GM18519 (cell line): ENCODE measurements around the gene TMEM82.

Source experiments
- ATAC-seq: cut with Tn5 transposase; IDR thresholded peaks from one replicate; pipeline ENCODE4 v1.9.1; 2021; ENCODE audit warnings: mild to moderate bottlenecking, moderate library complexity; ENCODE audit not compliant: unreplicated experiment, low FRiP score

The TMEM82 gene

DNA sequence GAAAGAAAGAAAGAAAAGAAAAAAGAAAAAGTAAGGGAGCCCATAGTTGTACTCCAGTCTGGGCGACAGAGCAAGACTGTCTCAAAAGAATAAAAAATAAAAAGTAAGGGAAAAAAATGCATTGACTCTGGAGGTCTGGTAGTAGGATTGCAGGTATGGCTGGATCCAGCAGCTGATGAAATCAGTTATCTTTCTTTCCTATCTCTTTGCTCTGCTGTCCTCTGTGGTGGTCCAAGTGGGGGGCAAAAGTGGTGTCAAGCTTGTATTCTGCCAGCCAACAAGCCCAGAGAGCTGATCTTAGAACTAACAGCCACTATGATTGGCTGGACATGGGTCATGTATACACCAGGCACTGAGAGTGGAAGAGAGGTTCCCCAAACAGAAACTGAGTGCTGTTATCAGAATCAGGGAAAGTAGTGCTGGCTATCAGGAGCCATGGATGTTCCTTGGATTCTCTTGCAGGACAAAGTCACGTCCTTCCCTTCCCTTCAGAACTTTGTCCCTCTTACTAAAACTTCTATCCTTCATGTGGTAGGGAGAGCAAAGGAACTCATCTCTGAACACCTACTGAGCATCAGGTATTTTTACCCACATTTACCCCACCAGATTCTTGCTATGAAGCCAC, 12.8 kb downstream of the TMEM82 start:
- no peak for ATAC-seq

GRCh38 chr1:15755646-15756040, 13.3 kb downstream of the TMEM82 start:
- ATAC-seq: no peak

- ATAC-seq: no peak
Observed at GRCh38 chr1:15756143-15757015, 14.1 kb downstream of the TMEM82 start.

DNA sequence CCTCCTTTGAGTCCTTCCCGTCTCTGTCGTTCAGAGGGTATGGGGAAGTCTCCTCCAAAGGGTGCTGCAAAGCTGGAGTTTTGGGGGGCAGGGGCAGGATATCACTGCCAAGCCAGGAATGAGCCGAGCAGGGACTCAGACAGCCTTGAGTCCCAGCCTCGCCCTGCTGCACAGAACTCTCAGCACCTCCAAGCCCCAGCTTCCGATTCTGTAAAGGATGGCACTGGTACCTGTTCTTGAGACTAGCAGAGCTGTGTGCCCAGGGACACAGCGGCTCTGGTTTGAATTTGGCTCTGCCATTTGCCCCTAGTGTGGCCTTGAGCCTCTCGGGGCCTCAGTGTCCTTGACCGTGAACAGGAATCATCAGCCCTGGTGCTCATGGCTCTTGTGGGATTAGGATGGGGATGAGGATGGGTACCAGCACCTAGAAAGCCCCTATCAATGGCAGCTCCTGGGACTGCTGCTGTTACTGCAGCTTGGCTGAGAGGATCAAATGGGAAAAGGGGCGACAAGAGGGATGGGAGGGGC, 14.8 kb downstream of the TMEM82 start:
- no peak for ATAC-seq

- no peak for ATAC-seq
Observed at GRCh38 chr1:15757575-15758342, 15.5 kb downstream of the TMEM82 start.

GRCh38 chr1:15758343-15758931, 16.1 kb downstream of the TMEM82 start, which contains the start of gene FBLIM1:
Gene FBLIM1 (plus strand): TSS chr1:15758795. CDS start chr1:15764984, 6,189 bp downstream.
- ATAC-seq: no peak

GRCh38 chr1:15758953-15759661, 16.8 kb downstream of the TMEM82 start:
- no peak for ATAC-seq

DNA sequence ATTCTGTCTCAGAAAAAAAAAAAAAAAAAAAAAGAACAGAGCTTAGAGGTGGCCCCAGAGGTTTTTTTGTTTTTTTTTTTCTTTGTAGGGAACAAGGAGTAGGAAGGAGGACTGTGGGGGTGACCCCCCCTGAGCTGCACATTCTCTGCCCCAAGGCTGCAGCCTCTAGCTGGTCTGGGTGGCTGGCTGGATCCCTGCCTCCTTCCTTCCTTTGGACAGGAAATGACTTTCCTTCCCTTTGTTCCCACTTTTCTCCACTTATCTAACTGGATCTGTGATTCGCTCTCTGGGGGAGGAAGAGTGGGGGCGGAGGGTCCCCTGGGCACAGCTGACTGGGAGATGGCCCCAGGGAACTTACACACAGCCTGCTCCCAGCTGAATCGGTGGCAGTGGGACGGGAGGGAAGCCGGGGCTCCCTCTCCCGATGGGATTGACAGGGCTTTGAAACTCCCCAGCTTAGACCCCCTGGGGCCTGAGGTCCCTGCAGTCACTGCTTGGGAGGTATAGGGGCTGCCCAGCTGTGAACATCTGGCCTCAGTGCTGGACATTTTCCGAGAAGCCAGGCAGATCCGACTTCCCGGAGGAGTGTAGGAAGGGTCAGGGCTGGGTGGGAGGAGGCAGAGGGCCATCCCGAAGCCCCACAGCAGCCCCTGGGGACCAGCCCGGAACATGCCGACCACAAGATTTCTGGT, 18.4 kb downstream of the TMEM82 start:
- no peak for ATAC-seq

GRCh38 chr1:15761366-15762128, 19.2 kb downstream of the TMEM82 start:
- no peak for ATAC-seq

DNA sequence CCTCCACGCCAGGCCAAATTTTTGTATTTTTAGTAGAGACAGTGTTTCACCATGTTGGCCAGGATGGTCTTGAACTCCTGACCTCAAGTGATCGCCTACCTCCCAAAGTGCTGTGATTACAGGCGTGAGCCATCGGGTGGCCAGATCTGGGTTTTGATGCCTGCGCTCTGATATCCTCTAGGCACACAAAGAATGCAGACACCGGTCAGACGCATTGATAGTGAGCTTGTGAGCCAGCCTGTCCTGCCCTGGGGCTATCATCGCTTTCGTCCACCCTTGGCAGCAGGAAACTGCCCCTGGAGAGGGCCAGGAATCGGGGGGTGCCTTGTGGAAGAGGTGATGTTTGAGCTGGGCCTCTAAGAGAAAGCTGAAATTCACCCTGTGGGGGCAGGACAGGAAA, 20.2 kb downstream of the TMEM82 start:
- no peak for ATAC-seq

GRCh38 chr1:15764269-15764764, 22.0 kb downstream of the TMEM82 start:
- ATAC-seq: no peak

- ATAC-seq: no peak
Observed at GRCh38 chr1:15764890-15765289, 22.6 kb downstream of the TMEM82 start.

DNA sequence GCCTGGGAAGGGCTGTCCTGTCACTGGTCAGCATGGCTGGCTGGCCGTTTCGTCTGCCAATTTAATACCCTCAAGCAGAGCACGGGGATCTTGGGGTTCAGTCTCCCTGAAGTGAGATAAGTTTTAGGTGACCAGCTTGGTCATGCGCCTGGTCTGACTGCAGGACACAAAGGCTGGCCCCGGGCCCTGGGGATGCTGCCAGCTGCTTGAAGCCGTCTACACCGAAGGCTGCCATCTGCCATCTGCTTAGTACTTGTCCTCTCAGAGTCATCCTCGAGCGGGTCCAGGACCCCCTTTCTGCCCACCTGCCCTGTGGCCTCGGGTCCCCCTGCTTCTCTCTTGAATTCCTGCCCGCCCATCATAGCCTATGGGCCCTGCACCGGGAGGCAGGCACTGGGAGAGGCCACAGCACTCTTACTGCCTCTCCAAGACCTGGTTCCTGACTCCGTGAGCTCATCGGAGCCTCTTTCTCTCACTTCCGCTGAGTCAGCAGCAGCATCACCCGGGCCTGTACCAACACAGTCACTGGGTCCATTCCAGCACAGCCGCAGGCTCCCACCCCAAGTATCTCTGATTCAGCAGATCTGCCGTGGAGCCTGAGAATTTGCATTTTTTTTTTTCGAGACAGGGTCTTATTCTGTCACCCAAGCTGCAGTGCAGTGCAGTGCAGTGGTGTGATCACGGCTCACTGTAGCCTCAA, 23.3 kb downstream of the TMEM82 start:
- ATAC-seq: no peak

GRCh38 chr1:15767941-15768340, 25.6 kb downstream of the TMEM82 start:
- no peak for ATAC-seq

DNA sequence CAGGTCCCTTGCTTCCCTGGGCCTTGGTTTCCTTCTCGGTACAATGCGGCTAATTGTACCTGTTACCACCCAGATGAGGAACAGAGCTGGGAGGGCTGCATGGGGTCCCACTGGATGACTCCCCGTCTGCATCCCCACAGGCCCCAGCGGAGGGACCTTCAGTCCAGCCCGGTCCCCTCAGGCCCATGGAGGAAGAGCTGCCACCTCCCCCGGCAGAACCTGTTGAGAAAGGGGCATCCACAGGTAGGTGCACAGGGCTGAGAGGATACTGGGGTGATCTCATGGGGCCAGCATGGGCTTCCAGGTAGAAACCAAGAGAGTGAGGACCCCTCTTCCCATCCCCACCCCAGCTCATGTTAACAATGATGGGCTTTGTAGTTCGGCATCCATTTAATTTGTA, 26.1 kb downstream of the TMEM82 start:
- no peak for ATAC-seq

DNA sequence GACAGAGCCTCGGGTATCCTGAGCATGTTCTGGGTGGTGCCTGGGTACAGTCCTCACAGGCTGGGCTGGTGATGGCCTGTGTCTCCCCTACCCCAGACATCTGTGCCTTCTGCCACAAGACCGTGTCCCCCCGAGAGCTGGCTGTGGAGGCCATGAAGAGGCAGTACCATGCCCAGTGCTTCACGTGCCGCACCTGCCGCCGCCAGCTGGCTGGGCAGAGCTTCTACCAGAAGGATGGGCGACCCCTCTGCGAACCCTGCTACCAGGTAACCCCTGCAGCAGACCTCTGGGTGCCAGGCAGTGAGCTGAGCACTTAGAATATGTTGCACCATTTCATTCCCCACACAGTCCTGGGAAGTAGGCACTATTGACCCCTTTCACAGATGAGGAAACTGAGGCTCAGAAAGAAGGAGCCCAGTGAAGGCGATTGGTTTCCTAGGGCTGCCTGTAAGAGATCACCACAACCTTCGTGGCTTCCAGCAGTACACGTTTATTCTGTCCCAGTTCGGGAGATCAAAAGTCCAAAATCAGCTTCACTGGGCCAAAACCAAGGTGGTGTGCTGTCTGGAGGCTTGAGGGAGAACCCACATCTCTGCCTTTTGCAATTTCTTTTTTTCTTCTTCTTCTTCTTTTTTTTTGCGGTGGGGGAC, 28.1 kb downstream of the TMEM82 start:
- ATAC-seq: no peak

- ATAC-seq: no peak
Observed at GRCh38 chr1:15771836-15772515, 29.7 kb downstream of the TMEM82 start.
